Muscle layer of duodenum (tissue), 2 donors: ENCODE measurements around the gene CLECL1.

Experiments
- H3K27ac ChIP-seq: one replicate; pipeline ENCODE4 v1.7.0; 2013; ENCODE audit warnings: mild to moderate bottlenecking, low read length
- H3K27me3 ChIP-seq: one replicate; pipeline ENCODE4 v1.7.0; 2013; ENCODE audit warnings: low read depth, mild to moderate bottlenecking, control low read depth, low read length
- H3K36me3 ChIP-seq, 2 donors: one replicate each; pipeline ENCODE4 v1.7.0; 2013; ENCODE audit warnings: low read length in 2 of 2, control low read depth in 1 of 2, mild to moderate bottlenecking in 1 of 2; ENCODE audit not compliant: insufficient read depth in 2 of 2, control insufficient read depth in 1 of 2
- H3K4me1 ChIP-seq, 2 donors: one replicate each; pipeline ENCODE4 v1.7.0; 2013; ENCODE audit warnings: low read length in 2 of 2, mild to moderate bottlenecking in 2 of 2, control low read depth in 1 of 2, moderate library complexity in 1 of 2; ENCODE audit not compliant: insufficient read depth in 2 of 2, control insufficient read depth in 1 of 2
- H3K4me3 ChIP-seq, 2 donors: one replicate each; pipeline ENCODE4 v1.7.0; 2013; ENCODE audit warnings: low read length in 2 of 2, low read depth in 1 of 2, mild to moderate bottlenecking in 1 of 2
- H3K9me3 ChIP-seq, 2 donors: one replicate each; pipeline ENCODE4 v1.7.0; 2013; ENCODE audit warnings: low read length in 2 of 2, control low read depth in 1 of 2, mild to moderate bottlenecking in 1 of 2; ENCODE audit not compliant: control insufficient read depth in 1 of 2
- donor health status: healthy.

CLECL1 gene

GRCh38 chr12:9735601-9736000 lies 2.7 kb upstream of the CLECL1 start:
- H3K4me3 ChIP-seq, result no peak overlapping the region
- H3K27ac ChIP-seq, result no peak overlapping the region
- no peaks in the 10 kb centered on the region for H3K36me3 ChIP-seq
- no peaks in the 10 kb centered on the region for H3K4me1 ChIP-seq
- no peaks in the 10 kb centered on the region for H3K9me3 ChIP-seq
- H3K27me3 ChIP-seq, result no peaks in the 10 kb centered on the region

- no peaks in the 10 kb centered on the region for H3K9me3 ChIP-seq
- no peaks in the 10 kb centered on the region for H3K36me3 ChIP-seq
- no peaks in the 10 kb centered on the region for H3K27me3 ChIP-seq
- peak overlapping the region; percentile 74 for H3K27ac ChIP-seq
- H3K4me1 ChIP-seq, result no peaks in the 10 kb centered on the region
- H3K4me3 ChIP-seq, result peak overlapping the region in 1 of 2 donors; percentile 11
Observed at GRCh38 chr12:9731797-9732196, 1.1 kb downstream of the CLECL1 start.

- H3K9me3 ChIP-seq, result no peaks in the 10 kb centered on the region
- peak overlapping the region in 1 of 2 donors; percentile 11 for H3K4me3 ChIP-seq
- H3K4me1 ChIP-seq, result no peaks in the 10 kb centered on the region
- H3K27me3 ChIP-seq, result no peaks in the 10 kb centered on the region
- H3K36me3 ChIP-seq, result no peaks in the 10 kb centered on the region
- peak overlapping the region; percentile 74 for H3K27ac ChIP-seq
Observed at GRCh38 chr12:9731393-9731792, 1.5 kb downstream of the CLECL1 start.

GRCh38 chr12:9730591-9730990 lies 2.3 kb downstream of the CLECL1 start:
- Histone ChIP-seq H3K4me1 (no peaks in the 10 kb centered on the region), H3K4me3 (no peak overlapping the region), H3K9me3 (no peaks in the 10 kb centered on the region), H3K27ac (peak overlapping the region; percentile 74), H3K36me3 (no peaks in the 10 kb centered on the region), H3K27me3 (no peaks in the 10 kb centered on the region)

- Histone ChIP-seq H3K9me3 (no peaks in the 10 kb centered on the region), H3K27ac (no peak overlapping the region), H3K4me3 (no peak overlapping the region), H3K36me3 (no peaks in the 10 kb centered on the region), H3K27me3 (no peaks in the 10 kb centered on the region), H3K4me1 (no peaks in the 10 kb centered on the region)
Observed at GRCh38 chr12:9730011-9730410, 2.9 kb downstream of the CLECL1 start.

- no peaks in the 10 kb centered on the region for H3K27me3 ChIP-seq
- H3K9me3 ChIP-seq, result no peaks in the 10 kb centered on the region
- H3K4me3 ChIP-seq, result no peak overlapping the region
- H3K27ac ChIP-seq, result no peak overlapping the region
- no peaks in the 10 kb centered on the region for H3K36me3 ChIP-seq
- H3K4me1 ChIP-seq, result no peaks in the 10 kb centered on the region
Observed at GRCh38 chr12:9729082-9729481, 3.8 kb downstream of the CLECL1 start.

- Histone ChIP-seq H3K36me3 (no peaks in the 10 kb centered on the region), H3K27ac (no peak overlapping the region), H3K4me1 (no peaks in the 10 kb centered on the region)
Observed at GRCh38 chr12:9727813-9728212, 5.1 kb downstream of the CLECL1 start.

GRCh38 chr12:9725213-9725870 lies 7.6 kb downstream of the CLECL1 start:
- H3K9me3 ChIP-seq, result no peaks in the 10 kb centered on the region
- H3K4me3 ChIP-seq, result no peak overlapping the region
- no peaks in the 10 kb centered on the region for H3K27me3 ChIP-seq
- H3K27ac ChIP-seq, result no peak overlapping the region
- no peaks in the 10 kb centered on the region for H3K4me1 ChIP-seq
- H3K36me3 ChIP-seq, result no peaks in the 10 kb centered on the region

More at GRCh38 chr12:9727813-9728212, 5.1 kb downstream of the CLECL1 start:
- no peak overlapping the region for H3K4me3 ChIP-seq
- H3K9me3 ChIP-seq, result no peaks in the 10 kb centered on the region
- H3K27me3 ChIP-seq, result no peaks in the 10 kb centered on the region

GRCh38 chr12:9724023-9724422 lies 8.9 kb downstream of the CLECL1 start:
- no peak overlapping the region for H3K27ac ChIP-seq
- no peaks in the 10 kb centered on the region for H3K36me3 ChIP-seq
- no peaks in the 10 kb centered on the region for H3K4me1 ChIP-seq
- no peaks in the 10 kb centered on the region for H3K9me3 ChIP-seq
- no peaks in the 10 kb centered on the region for H3K27me3 ChIP-seq
- H3K4me3 ChIP-seq, result no peak overlapping the region

- Histone ChIP-seq H3K27ac (no peak overlapping the region), H3K9me3 (no peaks in the 10 kb centered on the region), H3K36me3 (no peaks in the 10 kb centered on the region), H3K4me1 (no peaks in the 10 kb centered on the region), H3K4me3 (no peak overlapping the region), H3K27me3 (no peaks in the 10 kb centered on the region)
Observed at GRCh38 chr12:9721394-9722092, 11.4 kb downstream of the CLECL1 start.

- Histone ChIP-seq H3K4me3 (no peak overlapping the region), H3K27me3 (no peaks in the 10 kb centered on the region), H3K9me3 (no peaks in the 10 kb centered on the region), H3K27ac (no peak overlapping the region), H3K4me1 (no peaks in the 10 kb centered on the region), H3K36me3 (no peaks in the 10 kb centered on the region)
Observed at GRCh38 chr12:9719790-9720189, 13.1 kb downstream of the CLECL1 start.

GRCh38 chr12:9718968-9719367 lies 13.9 kb downstream of the CLECL1 start:
- Histone ChIP-seq H3K36me3 (no peaks in the 10 kb centered on the region), H3K27ac (no peak overlapping the region), H3K27me3 (no peaks in the 10 kb centered on the region), H3K4me1 (no peaks in the 10 kb centered on the region), H3K9me3 (no peaks in the 10 kb centered on the region), H3K4me3 (no peak overlapping the region)
